Endothelial cell of umbilical vein (primary cell): ENCODE measurements around the gene STARD13. TPM values are rescaled to one million over a fixed set of nuclear protein-coding genes. Genes with fewer than 3 reads are reported as not detected.
A peak's percentile ranks its signal among the peaks of the same experiment; 100 is the strongest.

Experiments
- BruUV-seq: library from RNA; stranded (reverse); fragments of 400-500 nt; replicated peaks from 2 replicates; lab custom pipeline; 2021; lab: Mats Ljungman, UMichigan
- CTCF ChIA-PET: fragments of 300-600, 350-600 bp; sonication (Branson Sonifier 250); formaldehyde crosslinking; loops from one replicate; lab custom pipeline; 2021; ENCODE audit warnings: antibody characterized with exemption, inconsistent platforms; lab: Charles Lee
- POLR2A ChIA-PET: fragments of 300-600, 350-600 bp; sonication (Branson Sonifier 250); formaldehyde crosslinking; loops from one replicate; lab custom pipeline; 2021; ENCODE audit warnings: antibody characterized with exemption, inconsistent platforms; lab: Charles Lee
- DNase-seq: peaks from one replicate; pipeline ENCODE4 v3.0.0-alpha.2; 2011; ENCODE audit warnings: low read depth, low spot score
- FAIRE-seq: peaks from 2 replicates; lab custom pipeline; 2011; peaks lifted over from hg19 to GRCh38; lab: Jason Lieb, UNC
- H2AFZ ChIP-seq: 2 replicates; pipeline ENCODE4 v1.6.0; 2012; ENCODE audit warnings: low read depth, low read length, control low read depth, inconsistent platforms
- H3K27ac ChIP-seq: 2 replicates; pipeline ENCODE4 v1.5.1; 2011; ENCODE audit warnings: low read depth, mild to moderate bottlenecking, control low read depth, low read length, moderate library complexity; ENCODE audit not compliant: insufficient read depth
- H3K27me3 ChIP-seq, 2 experiments: 2 replicates each; pipeline versions ENCODE4 v1.6.0 to v1.6.1; 2011; ENCODE audit warnings: low read length in 2 of 2, mixed read lengths in 1 of 2; ENCODE audit not compliant: control insufficient read depth in 2 of 2, insufficient read depth in 2 of 2
- H3K36me3 ChIP-seq, 2 experiments: 2 replicates in 1 of 2; 3 replicates in 1 of 2; pipeline ENCODE4 v1.5.1; 2011; ENCODE audit warnings: low read length in 2 of 2, mild to moderate bottlenecking in 1 of 2, moderate library complexity in 1 of 2; ENCODE audit not compliant: control insufficient read depth in 2 of 2, insufficient read depth in 2 of 2; ENCODE audit errors: extremely low read depth in 1 of 2
- H3K4me1 ChIP-seq: 3 replicates; pipeline ENCODE4 v1.5.1; 2011; ENCODE audit warnings: mild to moderate bottlenecking, low read length; ENCODE audit not compliant: control insufficient read depth, insufficient read depth; ENCODE audit errors: extremely low read depth
- H3K4me2 ChIP-seq: 2 replicates; pipeline ENCODE4 v1.6.1; 2011; ENCODE audit warnings: low read length, control low read depth, mixed read lengths; ENCODE audit not compliant: insufficient read depth
- H3K4me3 ChIP-seq, 3 experiments: fragments of 200-600 bp in 1 of 3; sonication (generic), shearing (Covaris generic) in 1 of 3; replicated peaks in 1 of 3; 2 replicates each; pipeline ENCODE4 v1.5.1; 2011 to 2016; ENCODE audit warnings: control low read depth in 3 of 3, low read length in 3 of 3, mild to moderate bottlenecking in 2 of 3, inconsistent platforms in 1 of 3, low read depth in 1 of 3, moderate library complexity in 1 of 3; ENCODE audit not compliant: insufficient read depth in 1 of 3
- H3K79me2 ChIP-seq: 2 replicates; pipeline ENCODE4 v1.6.0; 2012; ENCODE audit warnings: low read length, inconsistent platforms; ENCODE audit not compliant: control insufficient read depth, insufficient read depth
- H3K9ac ChIP-seq: replicated peaks from 2 replicates; pipeline ENCODE3; 2011; ENCODE audit warnings: low read length, control low read depth; ENCODE audit not compliant: insufficient read depth; ENCODE audit errors: extremely low read depth
- H3K9me1 ChIP-seq: replicated peaks from 3 replicates; pipeline ENCODE4 v1.6.0; 2011; ENCODE audit warnings: mild to moderate bottlenecking, low read length; ENCODE audit not compliant: control insufficient read depth, insufficient read depth; ENCODE audit errors: extremely low read depth
- H3K9me3 ChIP-seq: replicated peaks from 2 replicates; pipeline ENCODE4 v1.5.1; 2012; ENCODE audit warnings: low read length, inconsistent platforms; ENCODE audit not compliant: control insufficient read depth, insufficient read depth
- H4K20me1 ChIP-seq: replicated peaks from 2 replicates; pipeline ENCODE3; 2011; ENCODE audit warnings: mild to moderate bottlenecking, low read length; ENCODE audit not compliant: control insufficient read depth, insufficient read depth; ENCODE audit errors: extremely low read depth
- EZH2 ChIP-seq: IDR thresholded peaks from 2 replicates; pipeline ENCODE4 v1.6.1; 2012; ENCODE audit warnings: borderline replicate concordance, low read depth, mild to moderate bottlenecking, moderate library complexity, low read length, inconsistent platforms; ENCODE audit not compliant: severe bottlenecking
- FOS ChIP-seq: IDR thresholded peaks from 2 replicates; pipeline ENCODE4 v1.6.1; 2011; ENCODE audit warnings: mild to moderate bottlenecking, low read length, moderate library complexity, borderline replicate concordance; ENCODE audit not compliant: insufficient read depth
- GATA2 ChIP-seq: IDR thresholded peaks from 2 replicates; pipeline ENCODE4 v1.7.0; 2011; ENCODE audit warnings: low read depth, mild to moderate bottlenecking, moderate library complexity, mixed read lengths, low read length; ENCODE audit not compliant: insufficient read length, insufficient read depth
- JUN ChIP-seq: IDR thresholded peaks from 2 replicates; pipeline ENCODE4 v1.6.1; 2011; ENCODE audit warnings: borderline replicate concordance, low read depth; ENCODE audit not compliant: insufficient read length, insufficient read depth
- MYC ChIP-seq: IDR thresholded peaks from one replicate; pipeline ENCODE4 v1.6.1; 2011; ENCODE audit warnings: mild to moderate bottlenecking, low read depth, low read length
- POLR2A ChIP-seq: IDR thresholded peaks from 2 replicates; pipeline ENCODE4 v1.6.1; 2012; ENCODE audit warnings: low read depth, mild to moderate bottlenecking, control low read depth, low read length
- POLR2AphosphoS5 ChIP-seq: IDR thresholded peaks from 2 replicates; pipeline ENCODE4 v1.6.1; 2012; ENCODE audit warnings: low read depth, mild to moderate bottlenecking, control low read depth, low read length, moderate library complexity; ENCODE audit not compliant: insufficient read depth
- dilution Hi-C: fragments of 300-500 bp; cut with MboI; formaldehyde crosslinking; loops from one replicate; pipeline ENCODE4 v1.15.0; 2019; ENCODE audit warnings: low sequenced_read_pairs; ENCODE audit not compliant: extremely low pct_ligation_motif_present
- intact Hi-C: fragments of 100-400 bp; cut with micrococcal nuclease; formaldehyde crosslinking; loops from one replicate; pipeline ENCODE4 v1.10.0; 2022
- polyA plus RNA-seq, 4 experiments: library from polyadenylated mRNA; depleted of rRNA in 3 of 4; stranded (reverse) in 3 of 4; unstranded in 1 of 4; fragments of >200 nt; gene quantifications; 2 replicates each; pipeline versions ENCODE4 v1.2.1 to v1.2.3, GENCODE V29; 2011 to 2012; ENCODE audit warnings: missing spikeins in 1 of 4
- total RNA-seq: library from RNA; stranded (reverse); gene quantifications from 2 replicates; pipeline ENCODE4 v1.2.3, GENCODE V29; 2021
- TF ChIP-seq, protein P1 (sequence below), 2 donors: IDR thresholded peaks; 1 replicate in 1 of 2; 2 replicates in 1 of 2; pipeline ENCODE4 v1.5.1; 2011; ENCODE audit warnings: low read length in 2 of 2, mild to moderate bottlenecking in 2 of 2, moderate library complexity in 2 of 2, control low read depth in 1 of 2, inconsistent platforms in 1 of 2, low read depth in 1 of 2; ENCODE audit not compliant: insufficient read depth in 1 of 2; ENCODE audit errors: extremely low read depth in 1 of 2
- TF ChIP-seq, protein P2 (sequence below): IDR thresholded peaks from 2 replicates; pipeline ENCODE4 v1.6.1; 2011; ENCODE audit not compliant: insufficient read depth, insufficient read length

Gene STARD13
- total and polyA plus RNA-seq, 2 donors (not counting 3 experiments of a cell fraction or from before 2014, with no cell fraction given), result 11.0 to 47.7 TPM

DNA sequence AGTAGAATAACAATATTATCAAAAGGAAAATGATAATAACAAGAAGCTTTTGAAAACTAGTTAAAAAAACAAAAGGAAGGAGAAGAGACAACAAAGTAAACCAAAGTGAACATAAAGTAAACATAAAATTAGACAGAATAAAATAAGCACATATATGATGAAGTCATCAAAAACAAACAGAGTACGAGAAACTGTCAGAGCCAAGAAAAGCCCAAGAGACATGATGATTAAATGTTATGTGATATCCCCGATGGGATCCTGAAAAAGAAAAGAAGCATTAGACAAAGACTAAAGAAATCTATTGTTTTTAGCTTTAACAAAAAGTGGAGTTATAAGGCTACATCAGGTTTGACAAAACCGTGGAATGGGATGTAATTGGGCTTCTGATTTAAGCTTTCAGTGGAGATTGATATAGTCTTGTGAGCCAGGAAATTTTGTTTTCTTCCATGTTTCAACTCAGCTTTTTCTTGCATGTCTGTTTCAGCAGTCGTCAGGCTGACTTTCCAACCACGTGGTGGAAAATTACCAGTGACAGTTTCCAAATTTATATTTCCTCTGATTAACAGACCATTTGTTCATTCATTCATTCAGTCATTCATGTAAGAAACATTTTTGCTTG is 204.5 kb downstream of the STARD13 start:
- Histone ChIP-seq H3K4me2 (peak overlapping the region; percentile 74), H4K20me1 (no peaks in the 10 kb centered on the region), H3K9me3 (no peaks in the 10 kb centered on the region), H3K27ac (no peak overlapping the region), H3K27me3 (no peaks in the 10 kb centered on the region), H3K9me1 (no peaks in the 10 kb centered on the region), H2AFZ (peak overlapping the region; percentile 73), H3K4me1 (peaks cover 16% of the 10 kb centered on the region), H3K79me2 (no peaks in the 10 kb centered on the region), H3K36me3 (no peaks in the 10 kb centered on the region), H3K9ac (no peak overlapping the region), H3K4me3 (no peak overlapping the region)
- dilution Hi-C loops, result no loop called here
- no TSS peak for BruUV-seq
- intact Hi-C loops, result no loop called here
- ChIA-PET CTCF (interaction anchor here (1.3 kb wide), 1 partner anchor 24 kb away, joined by 6 read pairs; no protein-coding TSS in a partner anchor), POLR2A (no interaction called here)
- peak; percentile 15 for FAIRE-seq
- TF ChIP-seq GATA2 (no peak), EZH2 (no peak), FOS (no peak), MYC (no peak), POLR2A (no peak), POLR2AphosphoS5 (no peak), JUN (no peak)
- TF ChIP-seq, protein P1, sequence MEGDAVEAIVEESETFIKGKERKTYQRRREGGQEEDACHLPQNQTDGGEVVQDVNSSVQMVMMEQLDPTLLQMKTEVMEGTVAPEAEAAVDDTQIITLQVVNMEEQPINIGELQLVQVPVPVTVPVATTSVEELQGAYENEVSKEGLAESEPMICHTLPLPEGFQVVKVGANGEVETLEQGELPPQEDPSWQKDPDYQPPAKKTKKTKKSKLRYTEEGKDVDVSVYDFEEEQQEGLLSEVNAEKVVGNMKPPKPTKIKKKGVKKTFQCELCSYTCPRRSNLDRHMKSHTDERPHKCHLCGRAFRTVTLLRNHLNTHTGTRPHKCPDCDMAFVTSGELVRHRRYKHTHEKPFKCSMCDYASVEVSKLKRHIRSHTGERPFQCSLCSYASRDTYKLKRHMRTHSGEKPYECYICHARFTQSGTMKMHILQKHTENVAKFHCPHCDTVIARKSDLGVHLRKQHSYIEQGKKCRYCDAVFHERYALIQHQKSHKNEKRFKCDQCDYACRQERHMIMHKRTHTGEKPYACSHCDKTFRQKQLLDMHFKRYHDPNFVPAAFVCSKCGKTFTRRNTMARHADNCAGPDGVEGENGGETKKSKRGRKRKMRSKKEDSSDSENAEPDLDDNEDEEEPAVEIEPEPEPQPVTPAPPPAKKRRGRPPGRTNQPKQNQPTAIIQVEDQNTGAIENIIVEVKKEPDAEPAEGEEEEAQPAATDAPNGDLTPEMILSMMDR (IDR thresholded peaks at IDR 0.05; ENCODE audit: extremely low read depth in 1 of 2, insufficient read depth in 1 of 2, low read depth in 1 of 2, low read length in 2 of 2), result no peak
- TF ChIP-seq, protein P2, sequence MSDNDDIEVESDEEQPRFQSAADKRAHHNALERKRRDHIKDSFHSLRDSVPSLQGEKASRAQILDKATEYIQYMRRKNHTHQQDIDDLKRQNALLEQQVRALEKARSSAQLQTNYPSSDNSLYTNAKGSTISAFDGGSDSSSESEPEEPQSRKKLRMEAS, result no peak
- peak; percentile 45 for DNase-seq
